Spleen (tissue), 3 donors: ENCODE measurements around the gene ACP2.

ENCODE experiments used
- POLR2A ChIP-seq, 3 donors: fragments of 450-650 bp; IDR thresholded peaks; one replicate each; pipeline ENCODE4 v1.5.1; 2017; ENCODE audit warnings: antibody characterized with exemption in 3 of 3, mild to moderate bottlenecking in 1 of 3
- POLR2AphosphoS5 ChIP-seq, 3 donors: sonication (generic); formaldehyde crosslinking; IDR thresholded peaks; one replicate each; pipeline ENCODE4 v1.5.1; 2017; ENCODE audit warnings: antibody characterized with exemption in 3 of 3

DNA sequence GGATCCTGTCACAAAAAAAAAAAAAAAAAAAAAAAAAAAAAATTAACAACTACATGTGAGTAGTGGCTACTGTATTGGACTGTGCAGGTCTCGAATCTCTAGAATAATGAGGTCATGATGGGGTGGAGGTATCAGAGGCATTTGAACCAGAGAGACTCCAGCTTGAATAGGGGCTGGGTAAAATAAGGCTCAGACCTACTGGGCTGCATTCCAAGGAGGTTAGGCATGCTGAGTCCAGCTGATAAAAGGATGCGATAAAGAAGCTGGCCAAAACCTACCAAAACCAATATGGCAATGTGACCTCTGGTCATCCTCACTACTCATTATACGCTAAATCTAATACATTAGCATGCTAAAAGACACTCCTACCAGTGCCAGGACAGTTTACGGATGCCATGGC, 56.5 kb downstream of the ACP2 start:
- TF ChIP-seq POLR2AphosphoS5 (IDR thresholded peaks at IDR 0.05) (no peak), POLR2A (IDR thresholded peaks at IDR 0.05) (no peak)
